Tongue (tissue), 2 donors: Measurements from ENCODE around the gene CNOT4. TPM values are rescaled to one million over a fixed set of nuclear protein-coding genes. Genes with fewer than 3 reads are reported as not detected.
"Not testable (repeated sequence)": the region's sequence is repeated elsewhere in the genome, so short reads cannot be mapped to it uniquely, and the experiment has no call there.

ENCODE experiments used
- DNase-seq: peaks from one replicate; pipeline ENCODE4 v3.0.0-alpha.2; 2015
- total RNA-seq: library from RNA; depleted of rRNA; stranded (reverse); fragments of >200 nt; gene quantifications from one replicate; pipeline ENCODE4 v1.2.3, GENCODE V29; 2014

CNOT4 gene
- total RNA-seq, 1 donor from 2014 or later = 19.0 TPM

GRCh38 chr7:135454060-135454459 is 55.8 kb downstream of the CNOT4 start:
- no peak for DNase-seq

DNA sequence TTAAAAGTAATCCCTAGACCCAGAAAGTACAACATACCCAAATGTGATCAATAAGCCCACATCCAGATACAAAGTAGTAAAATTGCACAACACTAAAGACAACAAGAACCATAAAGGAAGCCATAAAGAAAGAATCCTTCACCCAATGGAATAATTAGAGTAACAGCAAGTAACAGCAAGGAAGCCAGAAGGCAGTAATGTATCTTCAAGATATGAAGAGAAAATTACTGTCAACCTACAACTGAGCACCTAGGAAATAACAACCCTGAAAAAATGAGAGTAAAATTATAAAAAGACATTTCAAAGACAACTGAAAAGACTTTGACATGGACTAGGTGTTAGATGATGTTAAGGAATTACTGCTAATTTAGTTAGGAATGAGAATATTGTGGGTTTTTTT is 60.5 kb downstream of the CNOT4 start:
- no peak for DNase-seq

DNA sequence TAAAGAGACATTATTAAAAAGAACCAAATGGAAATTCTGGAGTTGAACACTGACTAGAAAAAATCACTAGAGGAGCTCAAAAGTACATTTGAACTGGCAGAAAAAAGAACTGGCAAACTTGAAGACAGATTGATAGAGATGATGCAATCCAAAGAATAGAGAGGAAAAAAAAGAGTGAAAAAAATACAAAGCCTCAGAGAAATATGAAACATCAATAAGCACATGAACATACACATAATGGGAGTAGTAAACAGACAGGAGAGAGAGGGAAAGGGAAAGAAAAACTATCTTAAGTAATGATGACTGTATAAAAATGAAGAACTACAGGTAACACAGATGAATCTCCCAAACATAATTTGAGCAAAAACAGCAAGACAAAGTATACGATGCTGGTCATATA is 61.1 kb downstream of the CNOT4 start:
- no peak for DNase-seq

GRCh38 chr7:135447748-135448147 is 62.2 kb downstream of the CNOT4 start:
- DNase-seq = no peak

DNA sequence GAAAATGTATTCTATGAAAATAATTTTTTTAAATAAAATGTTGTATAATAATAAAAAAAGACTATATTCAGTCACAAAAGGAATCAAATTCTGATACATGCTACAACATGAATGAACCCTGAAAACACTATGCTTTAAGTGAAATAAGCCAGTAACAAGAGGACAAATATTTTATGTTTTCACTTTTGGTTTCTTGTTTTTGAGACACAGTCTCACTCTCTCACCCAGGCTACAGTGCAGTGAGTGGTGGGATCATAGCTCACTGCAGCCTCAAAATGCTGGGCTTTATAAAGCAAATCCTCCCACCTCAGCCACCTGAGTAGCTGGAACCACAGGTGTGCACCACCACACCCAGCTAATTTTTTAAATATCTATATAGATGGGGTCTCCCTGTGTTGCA is 64.2 kb downstream of the CNOT4 start:
- DNase-seq = no peak

DNA sequence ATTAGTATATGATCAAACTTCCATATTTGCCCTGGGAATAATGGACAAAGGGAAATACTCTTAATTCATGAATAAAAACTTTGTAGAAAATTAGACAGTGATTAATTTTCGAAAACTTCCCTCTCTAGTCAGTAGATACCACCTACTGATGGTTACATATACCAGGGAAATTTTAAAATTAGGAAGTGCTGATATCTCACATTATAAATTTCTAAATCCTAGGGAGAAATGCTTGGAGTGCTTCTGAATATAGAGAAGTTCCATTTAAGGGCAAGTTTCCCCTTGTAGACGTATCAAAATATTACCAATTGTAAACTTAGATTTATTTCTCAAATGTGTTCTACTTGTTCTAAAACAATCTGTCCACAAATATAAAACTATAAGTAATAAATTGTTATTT is 64.6 kb downstream of the CNOT4 start:
- DNase-seq = not testable (repeated sequence)

- no peak for DNase-seq
These were observed 68.1 kb downstream of the CNOT4 start for GRCh38 chr7:135441791-135442190.

GRCh38 chr7:135434047-135434446 is 75.9 kb downstream of the CNOT4 start:
- no peak for DNase-seq

DNA sequence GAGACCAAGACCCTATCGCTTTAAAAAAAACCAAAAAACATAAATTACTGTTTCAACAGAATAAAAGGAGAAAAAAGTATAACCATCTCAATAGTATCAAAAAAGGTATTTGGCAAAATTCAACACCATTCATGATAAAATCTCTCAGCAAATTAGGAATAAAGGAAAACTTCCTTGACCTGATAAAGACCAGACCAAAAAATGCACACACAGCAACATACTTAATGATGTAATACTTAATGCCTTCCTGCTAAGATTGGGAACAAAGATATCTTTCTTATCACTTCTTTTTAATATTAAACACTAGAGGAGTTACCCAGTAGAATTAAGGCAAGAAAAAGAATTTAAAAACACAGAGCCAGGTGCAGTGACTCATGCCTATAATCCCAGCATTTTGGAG is 79.3 kb downstream of the CNOT4 start:
- no peak for DNase-seq

GRCh38 chr7:135428879-135429278 is 81.0 kb downstream of the CNOT4 start:
- DNase-seq = no peak

GRCh38 chr7:135428011-135428410 is 81.9 kb downstream of the CNOT4 start:
- no peak for DNase-seq

GRCh38 chr7:135427166-135427565 is 82.7 kb downstream of the CNOT4 start:
- no peak for DNase-seq

DNA sequence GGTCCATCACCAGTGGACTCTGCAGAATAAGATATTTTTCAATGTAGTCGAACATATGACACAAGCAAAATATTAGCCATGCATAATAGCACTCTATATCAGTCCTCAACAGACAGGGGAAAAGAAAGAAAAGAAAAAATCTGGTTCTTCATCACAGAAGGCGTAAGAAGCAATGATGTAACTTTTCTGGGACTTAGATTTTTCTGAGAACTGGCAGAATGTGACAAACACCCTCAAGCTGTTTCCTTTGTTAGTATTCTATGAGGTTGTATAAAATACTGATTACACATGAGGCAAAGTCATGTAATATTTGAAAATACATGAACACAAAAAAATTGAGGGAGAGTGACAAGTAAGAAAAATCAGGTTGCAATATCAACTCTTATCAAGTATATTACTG is 84.9 kb downstream of the CNOT4 start:
- DNase-seq = no peak

GRCh38 chr7:135420786-135421185 is 89.1 kb downstream of the CNOT4 start:
- DNase-seq = no peak

DNA sequence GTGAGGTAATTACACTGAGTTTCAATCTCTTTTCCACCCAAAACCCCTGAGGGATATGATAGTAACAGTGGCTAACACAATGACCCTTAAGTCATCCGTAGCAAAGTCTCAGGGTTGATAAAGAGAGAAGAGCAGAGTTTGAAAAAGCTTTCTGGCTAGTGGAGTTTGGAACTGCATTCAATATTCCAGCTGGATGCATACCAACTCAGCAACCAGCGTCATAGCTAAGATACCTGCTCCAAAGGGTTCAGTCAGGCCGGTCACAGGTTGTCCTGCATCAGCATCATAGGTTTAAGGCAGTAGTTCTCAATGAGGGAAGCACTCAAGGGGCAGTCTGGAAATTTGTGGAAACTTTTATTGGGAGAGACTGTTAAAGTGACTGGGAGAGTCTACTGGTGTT is 93.5 kb downstream of the CNOT4 start:
- DNase-seq = no peak

GRCh38 chr7:135414850-135415439 is 95.0 kb downstream of the CNOT4 start:
- DNase-seq = peak; percentile 17

DNA sequence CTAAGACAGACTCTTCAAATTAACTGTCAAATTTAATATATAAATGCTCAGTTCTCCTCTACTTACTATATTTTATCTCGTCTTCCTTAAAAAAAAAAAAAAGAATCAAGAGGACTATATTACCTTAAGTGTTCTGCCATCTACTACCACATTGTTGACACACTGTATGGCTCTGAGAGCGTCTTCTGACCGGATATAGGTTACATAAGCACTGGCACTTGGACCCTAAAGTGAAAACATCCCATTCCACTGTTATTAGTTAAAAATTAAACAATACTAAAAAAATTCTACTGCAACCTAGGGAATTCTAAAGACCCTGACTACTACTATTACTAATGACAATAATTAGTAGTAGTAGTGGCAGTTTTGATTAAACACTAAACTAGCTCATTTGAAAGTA is 95.7 kb downstream of the CNOT4 start:
- DNase-seq = no peak

DNA sequence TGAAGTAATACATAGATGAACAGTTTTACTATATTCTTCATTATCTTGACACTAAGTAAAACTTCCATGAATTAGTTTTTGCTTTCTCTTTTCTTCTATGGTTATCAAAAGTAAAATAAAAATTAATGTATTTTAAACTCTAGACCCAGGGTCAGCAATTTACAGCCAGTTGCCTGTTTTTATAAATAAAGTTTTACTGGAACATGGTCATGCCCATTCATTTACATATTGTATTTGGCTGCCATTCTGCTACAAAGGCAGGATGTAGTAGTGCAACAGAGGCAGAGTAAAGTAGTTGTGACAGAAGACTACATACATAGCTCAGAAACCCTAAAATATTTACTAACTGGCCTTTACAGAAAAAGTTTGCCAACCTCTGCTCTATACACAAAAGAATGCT is 98.8 kb downstream of the CNOT4 start:
- DNase-seq = no peak

DNA sequence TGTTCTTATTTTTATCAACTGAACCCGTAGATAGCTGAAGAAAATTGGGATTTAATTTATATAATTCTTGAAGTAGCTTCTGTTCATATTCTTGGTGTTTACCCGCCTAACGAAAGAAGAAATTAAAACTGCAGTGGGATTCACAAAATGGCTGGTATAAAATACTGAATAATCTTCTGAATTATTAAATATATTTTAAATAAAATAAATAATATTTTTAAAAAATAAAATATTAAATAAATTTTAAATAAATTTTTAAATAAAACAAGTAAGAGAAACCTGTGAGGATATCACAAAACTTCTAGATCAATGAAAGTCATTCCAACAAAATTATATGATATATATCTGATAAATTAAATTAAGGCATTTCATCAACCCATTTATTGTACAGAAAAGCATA is 99.4 kb downstream of the CNOT4 start:
- no peak for DNase-seq

DNA sequence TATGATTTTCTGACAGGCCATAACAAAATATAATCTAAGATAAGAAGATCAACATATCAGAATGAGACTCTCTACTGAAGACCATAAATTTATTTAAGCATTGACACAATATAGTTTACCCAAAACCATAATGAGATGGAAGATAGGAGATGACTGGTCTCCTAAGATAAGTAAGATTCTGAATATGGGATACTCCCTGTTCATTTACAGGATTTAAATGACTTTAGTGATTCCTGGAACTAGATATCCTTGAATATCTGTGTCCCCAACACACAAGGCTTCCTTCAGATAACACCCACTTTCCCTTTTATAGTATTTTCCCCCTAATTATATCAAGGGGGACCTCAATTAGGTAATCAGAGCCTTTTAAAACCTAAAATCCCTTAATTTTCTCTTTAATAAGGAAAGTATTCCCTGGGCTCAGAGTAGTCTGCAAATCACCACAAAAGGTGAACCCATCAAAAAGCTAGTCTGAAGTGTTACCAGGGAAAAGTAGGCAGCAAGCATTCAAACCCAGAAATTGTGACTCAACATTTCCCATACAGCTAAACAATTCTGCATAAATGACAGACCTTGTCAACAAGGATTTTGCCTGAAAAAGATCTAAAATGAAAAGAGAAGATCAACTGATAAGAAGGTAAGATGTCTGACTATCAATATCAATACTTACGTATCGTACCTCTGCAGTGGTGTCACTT is 99.9 kb downstream of the CNOT4 start:
- DNase-seq = no peak

- no peak for DNase-seq
These were observed 102.0 kb downstream of the CNOT4 start for GRCh38 chr7:135407884-135408283.

- DNase-seq = no peak
These were observed 103.0 kb downstream of the CNOT4 start for GRCh38 chr7:135406918-135407317.

DNA sequence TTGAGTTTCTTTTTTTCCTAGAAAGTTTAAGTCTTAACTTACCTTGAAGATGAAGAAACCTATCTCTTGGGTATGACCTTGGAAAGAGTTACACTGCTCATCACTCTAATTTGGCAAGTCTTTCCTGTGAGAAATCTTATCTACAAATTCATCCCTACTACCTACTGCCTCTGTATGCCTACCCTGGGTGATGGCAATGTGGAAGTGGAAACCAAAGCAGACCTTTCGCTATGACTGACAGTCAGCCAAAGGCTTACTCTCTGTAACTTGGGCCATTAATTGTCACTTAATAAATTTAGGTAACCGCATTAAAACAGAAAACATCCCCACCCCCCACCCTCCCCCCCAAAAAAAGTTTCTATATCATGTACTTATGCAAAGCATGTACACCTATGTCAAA is 103.9 kb downstream of the CNOT4 start:
- no peak for DNase-seq

DNA sequence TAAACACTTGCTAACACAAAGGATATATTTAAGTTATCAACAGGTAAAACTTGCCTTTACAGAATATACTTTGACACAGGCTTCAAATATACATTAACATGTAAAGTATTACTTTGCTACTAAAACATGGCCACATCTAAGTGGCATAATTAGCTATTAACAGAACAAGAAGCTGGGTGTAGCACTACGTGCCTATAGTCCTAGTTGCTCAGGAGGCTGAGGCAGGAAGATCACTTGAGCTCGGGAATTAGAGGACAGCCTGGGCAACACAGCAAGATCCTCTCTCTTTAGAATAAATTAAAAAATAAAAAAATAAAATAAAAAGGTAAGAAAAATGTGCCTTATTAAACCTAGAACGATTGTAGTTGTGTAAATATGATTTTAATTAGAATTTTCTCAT is 106.6 kb downstream of the CNOT4 start:
- DNase-seq = no peak

GRCh38 chr7:135397689-135398088 is 112.2 kb downstream of the CNOT4 start:
- no peak for DNase-seq
